GM12878 (cell line): ENCODE measurements around the gene SHC2. TPM values are rescaled to one million over a fixed set of nuclear protein-coding genes. Genes with fewer than 3 reads are reported as not detected.

ENCODE experiments used
- ATAC-seq: fragments of 200-7000 bp; cut with Tn5 transposase; 3 replicates; pipeline ENCODE4 v1.9.1; 2020; ENCODE audit warnings: mild to moderate bottlenecking, moderate library complexity
- BruUV-seq: library from RNA; stranded (reverse); fragments of 400-500 nt; replicated peaks from 2 replicates; lab custom pipeline; 2021; lab: Mats Ljungman, UMichigan
- CTCF ChIA-PET: fragments of 300-600 bp; sonication (Branson Sonifier 250); formaldehyde crosslinking; extraction: SDS; loops from one replicate; lab custom pipeline; 2021; ENCODE audit warnings: inconsistent platforms; lab: Yijun Ruan, JAX
- POLR2A ChIA-PET: fragments of 350-600 bp; formaldehyde crosslinking; extraction: SDS; loops from one replicate; lab custom pipeline; 2021; ENCODE audit warnings: inconsistent platforms; lab: Charles Lee
- RAD21 ChIA-PET: fragments of 300-600 bp; sonication (Branson Sonifier 250); formaldehyde crosslinking; loops from one replicate; lab custom pipeline; 2023; ENCODE audit warnings: antibody characterized with exemption; ENCODE audit not compliant: unreplicated experiment; lab: Charles Lee
- SMC1A ChIA-PET: fragments of 300-600 bp; sonication (Branson Sonifier 250); formaldehyde crosslinking; loops from one replicate; lab custom pipeline; 2023; ENCODE audit not compliant: unreplicated experiment, uncharacterized antibody; lab: Charles Lee
- DNase-seq: peaks from one replicate; pipeline ENCODE4 v3.0.0-alpha.2; 2011; ENCODE audit warnings: low read depth, low spot score
- FAIRE-seq: peaks from 3 replicates; lab custom pipeline; 2011; peaks lifted over from hg19 to GRCh38; lab: Jason Lieb, UNC
- H2AFZ ChIP-seq: 2 replicates; pipeline ENCODE4 v1.6.0; 2011; ENCODE audit warnings: low read depth, low read length, control low read depth; ENCODE audit not compliant: control insufficient read depth
- H3K27ac ChIP-seq: 2 replicates; pipeline ENCODE4 v1.5.1; 2011; ENCODE audit warnings: control low read depth; ENCODE audit not compliant: control insufficient read depth, insufficient read depth
- H3K27me3 ChIP-seq, 2 experiments: replicated peaks in 1 of 2; 2 replicates each; pipeline versions ENCODE4 v1.6.0 to v1.6.1; 2011; ENCODE audit warnings: low read length in 1 of 2; ENCODE audit not compliant: control insufficient read depth in 2 of 2, insufficient read depth in 2 of 2
- H3K36me3 ChIP-seq, 2 experiments: 2 replicates each; pipeline ENCODE4 v1.5.1; 2011; ENCODE audit warnings: low read length in 1 of 2; ENCODE audit not compliant: control insufficient read depth in 2 of 2, insufficient read depth in 2 of 2
- H3K4me1 ChIP-seq: 2 replicates; pipeline ENCODE4 v1.6.1; 2011; ENCODE audit warnings: mild to moderate bottlenecking, low read length, moderate library complexity, mixed read lengths; ENCODE audit not compliant: control insufficient read depth, insufficient read depth
- H3K4me2 ChIP-seq: 2 replicates; pipeline ENCODE4 v1.6.0; 2011; ENCODE audit warnings: control low read depth; ENCODE audit not compliant: control insufficient read depth, insufficient read depth
- H3K4me3 ChIP-seq: fragments of 200-600 bp; sonication (generic); 2 replicates; pipeline ENCODE4 v1.5.1; 2016
- H3K79me2 ChIP-seq: 2 replicates; pipeline ENCODE4 v1.6.0; 2011; ENCODE audit warnings: low read length; ENCODE audit not compliant: control insufficient read depth, insufficient read depth
- H3K9ac ChIP-seq: 2 replicates; pipeline ENCODE4 v1.8.0; 2011; ENCODE audit warnings: low read length, control low read depth, mixed read lengths; ENCODE audit not compliant: control insufficient read depth, insufficient read depth
- H3K9me3 ChIP-seq: replicated peaks from 3 replicates; pipeline ENCODE4 v1.5.1; 2011; ENCODE audit warnings: mild to moderate bottlenecking, low read length; ENCODE audit not compliant: control insufficient read depth, insufficient read depth
- H4K20me1 ChIP-seq: 2 replicates; pipeline ENCODE4 v1.6.0; 2011; ENCODE audit not compliant: control insufficient read depth, insufficient read depth
- ATF2 ChIP-seq: IDR thresholded peaks from 2 replicates; pipeline ENCODE4 v1.6.1; 2012; ENCODE audit warnings: low read length, inconsistent platforms
- CHD1 ChIP-seq: IDR thresholded peaks from 2 replicates; pipeline ENCODE4 v1.6.1; 2012; ENCODE audit warnings: low read depth, low read length, improper control_type of control experiment
- DPF2 ChIP-seq: fragments of 450-650 bp; IDR thresholded peaks from 2 replicates; pipeline ENCODE4 v1.6.1; 2017; ENCODE audit warnings: mild to moderate bottlenecking
- HDAC2 ChIP-seq: fragments of 200-600 bp; sonication (generic); IDR thresholded peaks from 2 replicates; pipeline ENCODE4 v1.6.1; 2017
- IKZF1 ChIP-seq: fragments of 450-650 bp; conservative IDR thresholded peaks from 2 replicates; pipeline ENCODE4 v1.6.1; 2017; ENCODE audit warnings: antibody characterized with exemption, mild to moderate bottlenecking
- IRF3 ChIP-seq: fragments of 450-650 bp; IDR thresholded peaks from 2 replicates; pipeline ENCODE4 v1.6.1; 2014; ENCODE audit warnings: mild to moderate bottlenecking
- MEF2B ChIP-seq: fragments of 450-650 bp; IDR thresholded peaks from 2 replicates; pipeline ENCODE4 v1.6.1; 2018; ENCODE audit warnings: mild to moderate bottlenecking, moderate library complexity; ENCODE audit not compliant: partially characterized antibody, poor library complexity, severe bottlenecking
- PRDM15 ChIP-seq: fragments of 450-650 bp; formaldehyde crosslinking; IDR thresholded peaks from 2 replicates; pipeline ENCODE4 v1.4.0; 2020; ENCODE audit warnings: mild to moderate bottlenecking, moderate library complexity
- RCOR1 ChIP-seq: conservative IDR thresholded peaks from 2 replicates; pipeline ENCODE4 v1.6.1; 2012; ENCODE audit warnings: low read depth, low read length, improper control_type of control experiment
- RELA ChIP-seq: fragments of 450-650 bp; IDR thresholded peaks from 2 replicates; pipeline ENCODE4 v1.8.0; 2014; ENCODE audit warnings: borderline replicate concordance; ENCODE audit not compliant: partially characterized antibody
- RUNX3 ChIP-seq: IDR thresholded peaks from 2 replicates; pipeline ENCODE4 v1.6.1; 2012; ENCODE audit warnings: low read length, inconsistent platforms
- SMAD1 ChIP-seq: fragments of 450-650 bp; IDR thresholded peaks from 2 replicates; pipeline ENCODE4 v1.6.1; 2018; ENCODE audit warnings: mild to moderate bottlenecking, low read depth; ENCODE audit not compliant: partially characterized antibody
- SP1 ChIP-seq: IDR thresholded peaks from one replicate; pipeline ENCODE4 v1.6.1; 2011; ENCODE audit warnings: low read depth, low read length
- ZBED1 ChIP-seq: IDR thresholded peaks from 2 replicates; pipeline ENCODE4 v1.6.1; 2016; ENCODE audit warnings: borderline replicate concordance
- ZBTB33 ChIP-seq: fragments of 450-650 bp; IDR thresholded peaks from 2 replicates; pipeline ENCODE4 v1.6.1; 2017; ENCODE audit warnings: mild to moderate bottlenecking
- ZZZ3 ChIP-seq: IDR thresholded peaks from 2 replicates; pipeline ENCODE4 v1.6.1; 2011; ENCODE audit warnings: low read depth; ENCODE audit not compliant: control insufficient read depth, insufficient read length
- WGBS: methylation state at CpG from one replicate; pipeline ENCODE4 v1.1.6; 2016; ENCODE audit warnings: low lambda C conversion rate; ENCODE audit not compliant: insufficient replicate concordance, insufficient coverage; ENCODE audit errors: missing lambda C conversion rate; 5-methylcytosine and 5-hydroxymethylcytosine counted together
- in situ Hi-C: fragments of 300-500 bp; cut with MboI; formaldehyde crosslinking; loops from 9 replicates; pipeline ENCODE4 v1.14.3; 2018; ENCODE audit warnings: mixed read lengths
- intact Hi-C: fragments of 100-400 bp; cut with micrococcal nuclease; formaldehyde crosslinking; loops from one replicate; pipeline ENCODE4 v1.14.2; 2022; ENCODE audit not compliant: unreplicated experiment
- polyA plus RNA-seq, 11 experiments: library from polyadenylated mRNA; depleted of rRNA in 4 of 11; unstranded in 6 of 11; stranded (reverse) in 5 of 11; fragments of >200 nt; fragmentation: Nextera tagmentation in 4 of 11; fragmentation: Illumina TruSeq in 1 of 11; extraction: Ambion mirVana in 4 of 11; extraction: Trizol in 1 of 11; gene quantifications; 1 replicate in 1 of 11; 2 replicates in 10 of 11; pipeline versions ENCODE4 v1.2.1 to v1.2.3, GENCODE V29; 2011 to 2016; ENCODE audit warnings: inconsistent platforms in 2 of 11, missing spikeins in 2 of 11, low read depth in 1 of 11
- total RNA-seq, 4 experiments: library from RNA; depleted of rRNA in 3 of 4; stranded (reverse); fragments of >200 nt in 3 of 4; fragmentation: Illumina TruSeq in 1 of 4; extraction: Trizol in 1 of 4; gene quantifications; 2 replicates each; pipeline versions ENCODE4 v1.2.1 to v1.2.3, GENCODE V29; 2013 to 2021

The SHC2 gene
- total and polyA plus RNA-seq, 10 of the 15 experiments (the other 5 are each of a cell fraction or from before 2014, with no cell fraction given) = 0.08 TPM; not detected in 9

- WGBS = 75% methylated on average over 9 of the region's 10 CpGs
- POLR2A ChIA-PET = no interaction called here
- RAD21 ChIA-PET = no interaction called here
Measured at GRCh38 chr19:495081-495401, 34.2 kb upstream of the SHC2 start.

More at GRCh38 chr19:495081-495401, 34.2 kb upstream of the SHC2 start:
- ChIA-PET SMC1A (no interaction called here), CTCF (interaction anchor here (1.3 to 2.8 kb wide), 2 partner anchors 10 to 11 kb away, joined by 4 to 12 read pairs; no protein-coding TSS in a partner anchor)
- ATAC-seq = no peak
- Histone ChIP-seq H4K20me1 (no peaks in the 10 kb centered on the region), H3K4me3 (no peak overlapping the region), H3K9ac (no peak overlapping the region), H3K36me3 (no peaks in the 10 kb centered on the region), H3K79me2 (no peaks in the 10 kb centered on the region), H3K27me3 (no peaks in the 10 kb centered on the region; a peak in 1 of 4 replicates), H3K27ac (no peak overlapping the region), H3K9me3 (no peaks in the 10 kb centered on the region; the same call in 2 of the 3 replicates), H3K4me1 (no peaks in the 10 kb centered on the region), H2AFZ (no peak overlapping the region), H3K4me2 (no peak overlapping the region)
- no TSS peak for BruUV-seq
- FAIRE-seq = no peak
- intact Hi-C loops (no loop called here), in situ Hi-C loops (no loop called here)
- TF ChIP-seq ZBTB33 (no peak), RELA (no peak), ATF2 (no peak), DPF2 (no peak), MEF2B (no peak), RCOR1 (no peak), ZZZ3 (no peak), SMAD1 (no peak), HDAC2 (no peak), ZBED1 (no peak), SP1 (no peak), CHD1 (no peak), PRDM15 (no peak), IRF3 (no peak), RUNX3 (no peak), IKZF1 (no peak)
- DNase-seq = no peak
